ENCODE data around the gene TNC. TPM values are rescaled to one million over a fixed set of nuclear protein-coding genes. Genes with fewer than 3 reads are reported as not detected.
A peak's percentile ranks its signal among the peaks of the same experiment; 100 is the strongest.

The TNC gene
- total and polyA plus RNA-seq, 3 donors from 2014 or later: 3.3 to 44.0 (median 3.5) TPM

DNA sequence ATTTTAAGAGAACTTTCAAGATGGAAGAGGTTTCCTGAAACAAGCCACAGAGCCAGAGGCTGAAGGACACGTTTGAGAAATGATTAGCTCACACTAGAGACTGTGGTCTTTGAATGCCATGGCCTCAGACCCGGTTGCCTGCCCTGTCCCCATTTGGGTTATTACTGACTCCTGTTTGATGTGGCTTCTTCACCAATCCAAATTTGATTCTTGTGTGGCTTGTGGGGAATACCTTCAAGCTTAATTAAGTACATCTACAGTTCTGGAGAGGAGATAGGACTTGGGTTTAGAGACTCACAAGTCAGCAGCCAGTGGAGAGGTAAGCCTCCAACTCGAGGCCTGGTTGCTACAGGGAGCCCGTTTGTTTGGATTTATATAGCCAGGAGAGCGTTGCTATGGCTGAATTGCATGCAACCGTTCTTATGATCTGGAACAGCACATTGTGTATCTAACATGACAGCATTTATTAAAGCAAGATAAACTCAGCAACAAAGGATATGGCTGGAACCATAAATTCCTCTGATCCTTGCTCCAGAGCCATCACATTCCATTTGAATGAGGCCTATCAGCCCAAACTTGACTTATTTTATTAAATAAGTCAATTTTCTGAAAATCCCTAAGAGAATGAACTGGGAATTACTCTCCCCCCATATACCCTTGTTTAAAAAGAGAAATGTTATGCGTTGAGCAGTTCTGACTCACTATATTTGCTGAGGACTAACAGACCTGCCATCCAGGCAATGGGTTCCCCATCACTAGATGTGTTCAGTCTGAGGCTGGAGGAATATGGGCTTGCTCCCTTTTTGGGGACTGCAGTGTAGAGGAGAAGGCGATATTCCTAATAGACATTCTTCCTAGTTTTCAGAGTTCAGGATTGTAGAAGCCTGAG lies 99.2 kb downstream of the TNC start:
- no peak for TF ChIP-seq POLR2A (IDR thresholded peaks at IDR 0.05)
- TF ChIP-seq, protein P1, sequence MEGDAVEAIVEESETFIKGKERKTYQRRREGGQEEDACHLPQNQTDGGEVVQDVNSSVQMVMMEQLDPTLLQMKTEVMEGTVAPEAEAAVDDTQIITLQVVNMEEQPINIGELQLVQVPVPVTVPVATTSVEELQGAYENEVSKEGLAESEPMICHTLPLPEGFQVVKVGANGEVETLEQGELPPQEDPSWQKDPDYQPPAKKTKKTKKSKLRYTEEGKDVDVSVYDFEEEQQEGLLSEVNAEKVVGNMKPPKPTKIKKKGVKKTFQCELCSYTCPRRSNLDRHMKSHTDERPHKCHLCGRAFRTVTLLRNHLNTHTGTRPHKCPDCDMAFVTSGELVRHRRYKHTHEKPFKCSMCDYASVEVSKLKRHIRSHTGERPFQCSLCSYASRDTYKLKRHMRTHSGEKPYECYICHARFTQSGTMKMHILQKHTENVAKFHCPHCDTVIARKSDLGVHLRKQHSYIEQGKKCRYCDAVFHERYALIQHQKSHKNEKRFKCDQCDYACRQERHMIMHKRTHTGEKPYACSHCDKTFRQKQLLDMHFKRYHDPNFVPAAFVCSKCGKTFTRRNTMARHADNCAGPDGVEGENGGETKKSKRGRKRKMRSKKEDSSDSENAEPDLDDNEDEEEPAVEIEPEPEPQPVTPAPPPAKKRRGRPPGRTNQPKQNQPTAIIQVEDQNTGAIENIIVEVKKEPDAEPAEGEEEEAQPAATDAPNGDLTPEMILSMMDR (IDR thresholded peaks at IDR 0.05): no peak
- H3K27me3 ChIP-seq: no peaks in the 10 kb centered on the region
- H3K9me3 ChIP-seq: no peaks in the 10 kb centered on the region
- intact Hi-C loops (cut with DNase I; ENCODE audit: low total_unique reads): no loop called here
- 75 to 81% methylated on average over 8 of the region's 8 CpGs for WGBS, 2 donors
- H3K4me3 ChIP-seq: no peak overlapping the region
- no peaks in the 10 kb centered on the region for H3K4me1 ChIP-seq
- no peak for DNase-seq
- H3K36me3 ChIP-seq (ENCODE audit: low read depth, missing control alignments): no peaks in the 10 kb centered on the region
- no peak overlapping the region for H3K27ac ChIP-seq

DNA sequence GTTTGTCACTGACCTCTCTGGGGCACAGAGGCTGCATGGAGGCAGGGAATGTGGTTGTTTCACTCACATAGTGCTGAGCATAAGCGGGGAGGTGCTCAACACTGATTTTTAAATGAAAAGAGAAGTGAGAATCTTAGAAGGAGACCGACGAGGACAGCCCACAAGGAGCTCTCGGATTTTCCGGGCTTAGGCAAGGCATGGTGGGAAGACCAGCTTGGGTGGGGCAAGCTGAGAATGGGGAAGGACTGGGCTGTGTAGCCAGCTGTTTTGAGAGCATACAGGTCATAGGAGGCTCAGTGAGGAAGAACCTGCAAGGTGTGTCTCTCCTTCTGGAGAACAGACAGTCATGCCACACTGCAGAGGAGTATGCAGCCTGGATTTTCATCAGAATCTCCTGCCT lies 101.6 kb downstream of the TNC start:
- H3K4me3 ChIP-seq: no peak overlapping the region
- H3K36me3 ChIP-seq (ENCODE audit: low read depth, missing control alignments): no peaks in the 10 kb centered on the region
- H3K4me1 ChIP-seq: no peaks in the 10 kb centered on the region
- WGBS, 2 donors: 83 to 84% methylated on average over 5 of the region's 5 CpGs
- DNase-seq: no peak
- H3K27ac ChIP-seq: no peak overlapping the region
- intact Hi-C loops (cut with DNase I; ENCODE audit: low total_unique reads): no loop called here
- H3K27me3 ChIP-seq: no peaks in the 10 kb centered on the region
- TF ChIP-seq, protein P1 (IDR thresholded peaks at IDR 0.05): no peak
- TF ChIP-seq POLR2A (IDR thresholded peaks at IDR 0.05): no peak
- no peaks in the 10 kb centered on the region for H3K9me3 ChIP-seq

GRCh38 chr9:115015018-115015635 lies 102.8 kb downstream of the TNC start:
- Histone ChIP-seq H3K4me1 (no peaks in the 10 kb centered on the region), H3K4me3 (no peak overlapping the region), H3K27me3 (no peaks in the 10 kb centered on the region), H3K9me3 (no peaks in the 10 kb centered on the region), H3K36me3 (ENCODE audit: low read depth, missing control alignments) (no peaks in the 10 kb centered on the region), H3K27ac (no peak overlapping the region)
- intact Hi-C loops (cut with DNase I; ENCODE audit: low total_unique reads): no loop called here
- peak; percentile 50 for DNase-seq
- WGBS, 2 donors: 67 to 70% methylated on average over 4 of the region's 4 CpGs
- TF ChIP-seq, protein P1 (IDR thresholded peaks at IDR 0.05): peak in 2 of 3 experiments; percentile 29 to 56
- TF ChIP-seq POLR2A (IDR thresholded peaks at IDR 0.05): no peak

GRCh38 chr9:115014438-115014837 lies 103.5 kb downstream of the TNC start:
- Histone ChIP-seq H3K4me1 (no peaks in the 10 kb centered on the region), H3K27me3 (no peaks in the 10 kb centered on the region), H3K4me3 (no peak overlapping the region), H3K9me3 (no peaks in the 10 kb centered on the region), H3K36me3 (ENCODE audit: low read depth, missing control alignments) (no peaks in the 10 kb centered on the region), H3K27ac (no peak overlapping the region)
- DNase-seq: no peak
- TF ChIP-seq, protein P1 (IDR thresholded peaks at IDR 0.05): no peak
- no peak for TF ChIP-seq POLR2A (IDR thresholded peaks at IDR 0.05)
- WGBS, 2 donors: 79 to 84% methylated on average over 3 of the region's 3 CpGs
- intact Hi-C loops (cut with DNase I; ENCODE audit: low total_unique reads): no loop called here
